Smooth muscle cell (in vitro differentiated cells): ENCODE results near the gene RNASEH1. TPM values are rescaled to one million over a fixed set of nuclear protein-coding genes. Genes with fewer than 3 reads are reported as not detected.

ENCODE experiments used
- DNase-seq: peaks from one replicate; lab custom pipeline; 2025; ENCODE audit not compliant: unreplicated experiment; lab: John Stamatoyannopoulos, UW
- H2AFZ ChIP-seq: fragments of 200-600 bp; sonication (generic); 2 replicates; pipeline ENCODE4 v1.6.0; 2016; ENCODE audit warnings: antibody characterized with exemption, low read depth, mild to moderate bottlenecking
- H3F3A ChIP-seq: fragments of 200-600 bp; sonication (generic); 2 replicates; pipeline ENCODE4 v1.6.0; 2017; ENCODE audit warnings: antibody characterized with exemption, low read depth
- H3K27ac ChIP-seq: fragments of 200-600 bp; sonication (generic); 2 replicates; pipeline ENCODE4 v1.5.1; 2016; ENCODE audit warnings: low read depth, mild to moderate bottlenecking
- H3K27me3 ChIP-seq: fragments of 200-600 bp; sonication (generic); 2 replicates; pipeline ENCODE4 v1.6.1; 2016; ENCODE audit warnings: low read depth, mild to moderate bottlenecking
- H3K36me3 ChIP-seq: fragments of 200-600 bp; sonication (generic); 2 replicates; pipeline ENCODE4 v1.5.1; 2016; ENCODE audit warnings: low read depth
- H3K4me1 ChIP-seq: fragments of 200-600 bp; sonication (generic); 2 replicates; pipeline ENCODE4 v1.5.1; 2016; ENCODE audit warnings: low read depth
- H3K4me2 ChIP-seq: fragments of 200-600 bp; sonication (generic); 2 replicates; pipeline ENCODE4 v1.6.0; 2016; ENCODE audit warnings: mild to moderate bottlenecking
- H3K4me3 ChIP-seq: fragments of 200-600 bp; sonication (generic); 2 replicates; pipeline ENCODE4 v1.5.1; 2016; ENCODE audit warnings: mild to moderate bottlenecking
- H3K79me2 ChIP-seq: fragments of 200-600 bp; sonication (generic); 2 replicates; pipeline ENCODE4 v1.6.0; 2016; ENCODE audit warnings: low read depth, mild to moderate bottlenecking
- H3K9ac ChIP-seq: fragments of 200-600 bp; sonication (generic); 2 replicates; pipeline ENCODE4 v1.6.0; 2016; ENCODE audit warnings: low read depth
- H3K9me3 ChIP-seq: fragments of 200-600 bp; sonication (generic); replicated peaks from 2 replicates; pipeline ENCODE4 v1.5.1; 2016; ENCODE audit warnings: low read depth
- H4K20me1 ChIP-seq: fragments of 200-600 bp; sonication (generic); 2 replicates; pipeline ENCODE4 v1.6.0; 2016; ENCODE audit warnings: low read depth
- CTCF ChIP-seq: fragments of 200-600 bp; sonication (generic); IDR thresholded peaks from 2 replicates; pipeline ENCODE4 v1.5.1; 2017; ENCODE audit warnings: borderline replicate concordance, mild to moderate bottlenecking, antibody characterized with exemption; ENCODE audit not compliant: insufficient read depth, poor library complexity, severe bottlenecking
- WGBS: methylation state at CpG from one replicate; pipeline ENCODE4 v1.1.7; 2016; ENCODE audit warnings: low lambda C conversion rate; 5-methylcytosine and 5-hydroxymethylcytosine counted together
- polyA plus RNA-seq: library from polyadenylated mRNA; unstranded; fragments of >200 nt; fragmentation: Nextera tagmentation; extraction: Ambion mirVana; gene quantifications from 2 replicates; pipeline ENCODE4 v1.2.1, GENCODE V29; 2016
- total RNA-seq: library from RNA; depleted of rRNA; stranded (reverse); fragments of >200 nt; gene quantifications from 2 replicates; pipeline ENCODE4 v1.2.3, GENCODE V29; 2014

Gene RNASEH1
- total and polyA plus RNA-seq, 2 experiments from 2014 or later = 18.3 to 39.2 TPM

DNA sequence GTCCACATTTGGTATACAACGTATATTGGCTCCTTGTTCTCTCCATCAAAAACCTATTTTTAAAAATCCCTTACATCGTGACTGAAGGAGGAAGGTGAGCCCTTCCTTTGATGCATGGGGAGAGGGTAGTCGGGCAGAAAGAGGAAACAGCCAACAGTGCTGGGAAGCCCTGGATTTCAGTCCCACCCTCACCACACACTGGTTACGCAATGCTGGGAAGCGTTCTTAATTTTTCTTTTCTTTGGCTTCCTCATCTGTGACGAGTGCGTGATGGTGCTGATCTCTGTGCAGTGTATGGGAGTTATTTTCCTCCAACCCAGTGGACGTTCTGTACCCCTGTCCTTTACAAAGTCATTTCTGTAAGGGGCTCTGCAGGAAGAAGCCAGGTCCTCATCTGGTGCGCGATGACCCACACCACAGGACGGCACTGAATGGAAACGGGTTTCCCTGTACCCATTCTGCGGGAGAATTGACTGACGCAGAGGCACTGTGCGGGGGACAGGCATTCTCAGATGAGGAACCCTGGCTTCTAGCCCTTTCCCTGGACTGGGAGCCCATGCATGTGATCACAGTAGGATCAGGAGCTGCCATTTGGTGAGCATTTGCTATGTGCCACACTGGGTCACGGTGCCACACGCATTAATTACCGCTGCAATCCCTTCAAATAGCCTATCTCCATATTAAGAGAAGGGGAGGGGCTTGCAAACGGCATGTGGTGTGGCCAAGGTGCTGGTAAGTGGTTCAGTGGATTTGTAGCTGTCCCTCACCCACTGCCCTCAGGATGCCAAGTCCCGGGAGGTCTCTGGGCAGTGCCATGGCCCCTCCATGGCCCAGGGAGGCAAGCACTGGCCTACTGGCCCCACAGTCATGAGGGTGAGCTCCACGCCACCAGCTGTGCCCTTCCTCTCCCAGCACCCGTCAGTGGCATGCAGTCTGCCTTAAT lies 41.0 kb upstream of the RNASEH1 start:
- no peak overlapping the region for H3K9ac ChIP-seq
- H3K4me3 ChIP-seq = no peak overlapping the region
- no peak for TF ChIP-seq CTCF
- H3K4me1 ChIP-seq = no peaks in the 10 kb centered on the region
- no peak overlapping the region for H3K27ac ChIP-seq
- H2AFZ ChIP-seq = no peak overlapping the region
- H3F3A ChIP-seq = peaks cover 4% of the 10 kb centered on the region
- 87% methylated on average over 22 of the region's 22 CpGs for WGBS
- no peaks in the 10 kb centered on the region for H3K27me3 ChIP-seq
- H3K4me2 ChIP-seq = no peak overlapping the region
- DNase-seq = no peak
- H3K36me3 ChIP-seq = no peaks in the 10 kb centered on the region
- H3K9me3 ChIP-seq = no peaks in the 10 kb centered on the region
- no peaks in the 10 kb centered on the region for H4K20me1 ChIP-seq
- H3K79me2 ChIP-seq = no peaks in the 10 kb centered on the region

- Histone ChIP-seq H4K20me1 (no peaks in the 10 kb centered on the region), H3K27ac (no peak overlapping the region), H3K4me3 (no peak overlapping the region), H3K4me2 (no peak overlapping the region), H3K9ac (no peak overlapping the region), H3K9me3 (no peaks in the 10 kb centered on the region), H3K4me1 (no peaks in the 10 kb centered on the region), H3F3A (peaks cover 4% of the 10 kb centered on the region), H2AFZ (no peak overlapping the region), H3K79me2 (no peaks in the 10 kb centered on the region), H3K36me3 (no peaks in the 10 kb centered on the region), H3K27me3 (no peaks in the 10 kb centered on the region)
- TF ChIP-seq CTCF = no peak
- 92% methylated on average over 22 of the region's 22 CpGs for WGBS
- DNase-seq = no peak
Measured at GRCh38 chr2:3598197-3598910, 40.2 kb upstream of the RNASEH1 start.

GRCh38 chr2:3597567-3597966 lies 39.4 kb upstream of the RNASEH1 start:
- no peak for TF ChIP-seq CTCF
- Histone ChIP-seq H2AFZ (no peak overlapping the region), H3K9me3 (no peaks in the 10 kb centered on the region), H3K4me2 (no peak overlapping the region), H3K27me3 (no peaks in the 10 kb centered on the region), H3K79me2 (no peaks in the 10 kb centered on the region), H3K36me3 (no peaks in the 10 kb centered on the region), H4K20me1 (no peaks in the 10 kb centered on the region), H3K4me1 (no peaks in the 10 kb centered on the region), H3K4me3 (no peak overlapping the region), H3K27ac (no peak overlapping the region), H3K9ac (no peak overlapping the region), H3F3A (peaks cover 4% of the 10 kb centered on the region)
- WGBS = 62% methylated on average over 6 of the region's 6 CpGs
- DNase-seq = no peak
